Rectal smooth muscle tissue (tissue), 1 donor: ENCODE data around the gene IMPG1.

Experiments used
- H3K27ac ChIP-seq: one replicate; pipeline ENCODE4 v1.7.0; 2013; ENCODE audit warnings: low read depth, low read length, inconsistent platforms
- H3K27me3 ChIP-seq: one replicate; pipeline ENCODE4 v1.7.0; 2013; ENCODE audit warnings: low read length; ENCODE audit not compliant: control insufficient read depth, insufficient read depth
- H3K36me3 ChIP-seq: one replicate; pipeline ENCODE4 v1.7.0; 2013; ENCODE audit warnings: low read length; ENCODE audit not compliant: control insufficient read depth, insufficient read depth
- H3K4me1 ChIP-seq: one replicate; pipeline ENCODE4 v1.7.0; 2013; ENCODE audit warnings: low read length; ENCODE audit not compliant: control insufficient read depth, insufficient read depth
- H3K4me3 ChIP-seq: one replicate; pipeline ENCODE4 v1.7.0; 2013; ENCODE audit warnings: low read length
- H3K9ac ChIP-seq: one replicate; pipeline ENCODE4 v1.7.0; 2013; ENCODE audit warnings: low read length

Gene IMPG1

GRCh38 chr6:76072562-76072961 is at the start of gene IMPG1:
Gene IMPG1, minus strand, starts transcription at chr6:76072662. Its CDS starts 174 bp downstream, at chr6:76072488.
- Histone ChIP-seq H3K4me1 (no peaks in the 10 kb centered on the region), H3K36me3 (no peaks in the 10 kb centered on the region), H3K9ac (no peak within 1 kb of the TSS), H3K27ac (no peak within 1 kb of the TSS), H3K4me3 (no peak within 1 kb of the TSS), H3K27me3 (no peaks in the 10 kb centered on the region)

GRCh38 chr6:76120302-76120701 is 47.8 kb upstream of the IMPG1 start:
- no peaks in the 10 kb centered on the region for H3K4me1 ChIP-seq
- no peak overlapping the region for H3K27ac ChIP-seq
- H3K36me3 ChIP-seq = no peaks in the 10 kb centered on the region
- no peak overlapping the region for H3K9ac ChIP-seq
- no peaks in the 10 kb centered on the region for H3K27me3 ChIP-seq
- H3K4me3 ChIP-seq = no peak overlapping the region

- H3K27me3 ChIP-seq = no peaks in the 10 kb centered on the region
- H3K27ac ChIP-seq = no peak overlapping the region
- H3K4me1 ChIP-seq = no peaks in the 10 kb centered on the region
- no peaks in the 10 kb centered on the region for H3K36me3 ChIP-seq
- no peak overlapping the region for H3K4me3 ChIP-seq
- H3K9ac ChIP-seq = no peak overlapping the region
These were observed 819 bp upstream of the IMPG1 start for GRCh38 chr6:76073281-76073680.

- no peaks in the 10 kb centered on the region for H3K27me3 ChIP-seq
- H3K27ac ChIP-seq = no peak overlapping the region
- H3K36me3 ChIP-seq = no peaks in the 10 kb centered on the region
- no peaks in the 10 kb centered on the region for H3K4me1 ChIP-seq
- no peak overlapping the region for H3K4me3 ChIP-seq
- H3K9ac ChIP-seq = no peak overlapping the region
These were observed 15.0 kb downstream of the IMPG1 start for GRCh38 chr6:76057469-76057868.

GRCh38 chr6:76052314-76052713 is 20.1 kb downstream of the IMPG1 start:
- no peaks in the 10 kb centered on the region for H3K27me3 ChIP-seq
- H3K4me3 ChIP-seq = no peak overlapping the region
- no peaks in the 10 kb centered on the region for H3K36me3 ChIP-seq
- H3K27ac ChIP-seq = no peak overlapping the region
- no peak overlapping the region for H3K9ac ChIP-seq
- no peaks in the 10 kb centered on the region for H3K4me1 ChIP-seq

- H3K4me1 ChIP-seq = no peaks in the 10 kb centered on the region
- H3K9ac ChIP-seq = no peak overlapping the region
- H3K36me3 ChIP-seq = no peaks in the 10 kb centered on the region
These were observed 28.8 kb downstream of the IMPG1 start for GRCh38 chr6:76043690-76044089.

GRCh38 chr6:76035713-76036112 is 36.7 kb downstream of the IMPG1 start:
- no peak overlapping the region for H3K27ac ChIP-seq
- no peaks in the 10 kb centered on the region for H3K4me1 ChIP-seq
- H3K9ac ChIP-seq = no peak overlapping the region
- H3K36me3 ChIP-seq = no peaks in the 10 kb centered on the region
- no peaks in the 10 kb centered on the region for H3K27me3 ChIP-seq
- no peak overlapping the region for H3K4me3 ChIP-seq

More at GRCh38 chr6:76043690-76044089, 28.8 kb downstream of the IMPG1 start:
- no peaks in the 10 kb centered on the region for H3K27me3 ChIP-seq
- H3K27ac ChIP-seq = no peak overlapping the region
- H3K4me3 ChIP-seq = no peak overlapping the region

- Histone ChIP-seq H3K4me1 (no peaks in the 10 kb centered on the region), H3K9ac (no peak overlapping the region)
These were observed 46.4 kb downstream of the IMPG1 start for GRCh38 chr6:76026101-76026500.

GRCh38 chr6:76014626-76015530 is 57.6 kb downstream of the IMPG1 start:
- H3K27me3 ChIP-seq = no peaks in the 10 kb centered on the region
- H3K36me3 ChIP-seq = no peaks in the 10 kb centered on the region
- no peak overlapping the region for H3K27ac ChIP-seq

More at GRCh38 chr6:76026101-76026500, 46.4 kb downstream of the IMPG1 start:
- Histone ChIP-seq H3K4me3 (no peak overlapping the region), H3K36me3 (no peaks in the 10 kb centered on the region), H3K27ac (no peak overlapping the region), H3K27me3 (no peaks in the 10 kb centered on the region)

GRCh38 chr6:76004202-76004601 is 68.3 kb downstream of the IMPG1 start:
- Histone ChIP-seq H3K36me3 (no peaks in the 10 kb centered on the region), H3K27ac (no peak overlapping the region), H3K4me1 (no peaks in the 10 kb centered on the region), H3K27me3 (no peaks in the 10 kb centered on the region), H3K9ac (no peak overlapping the region), H3K4me3 (no peak overlapping the region)

More at GRCh38 chr6:76014626-76015530, 57.6 kb downstream of the IMPG1 start:
- no peak overlapping the region for H3K4me3 ChIP-seq
- no peak overlapping the region for H3K9ac ChIP-seq
- no peaks in the 10 kb centered on the region for H3K4me1 ChIP-seq

- no peaks in the 10 kb centered on the region for H3K36me3 ChIP-seq
- no peaks in the 10 kb centered on the region for H3K27me3 ChIP-seq
- no peak overlapping the region for H3K4me3 ChIP-seq
- H3K27ac ChIP-seq = no peak overlapping the region
- no peaks in the 10 kb centered on the region for H3K4me1 ChIP-seq
- no peak overlapping the region for H3K9ac ChIP-seq
These were observed 68.8 kb downstream of the IMPG1 start for GRCh38 chr6:76003686-76004085.

- no peaks in the 10 kb centered on the region for H3K4me1 ChIP-seq
- H3K9ac ChIP-seq = no peak overlapping the region
- no peaks in the 10 kb centered on the region for H3K27me3 ChIP-seq
- no peak overlapping the region for H3K27ac ChIP-seq
- H3K4me3 ChIP-seq = no peak overlapping the region
- H3K36me3 ChIP-seq = no peaks in the 10 kb centered on the region
These were observed 69.3 kb downstream of the IMPG1 start for GRCh38 chr6:76003113-76003512.

GRCh38 chr6:76000629-76001028 is 71.8 kb downstream of the IMPG1 start:
- Histone ChIP-seq H3K4me1 (no peaks in the 10 kb centered on the region), H3K27me3 (no peaks in the 10 kb centered on the region), H3K4me3 (no peak overlapping the region), H3K27ac (no peak overlapping the region), H3K36me3 (no peaks in the 10 kb centered on the region), H3K9ac (no peak overlapping the region)
